HG03558 (cell line): ENCODE results near the gene MYO16.

Experiments used
- ATAC-seq: cut with Tn5 transposase; IDR thresholded peaks from one replicate; pipeline ENCODE4 v1.9.1; 2021; ENCODE audit warnings: moderate number of reproducible peaks; ENCODE audit not compliant: unreplicated experiment; ENCODE audit errors: extremely low read depth

The MYO16 gene

GRCh38 chr13:108629181-108629752, at the start of gene MYO16:
Gene MYO16, plus strand, starts transcription at chr13:108629611. Its CDS starts 234 bp downstream, at chr13:108629845.
- no peak for ATAC-seq

DNA sequence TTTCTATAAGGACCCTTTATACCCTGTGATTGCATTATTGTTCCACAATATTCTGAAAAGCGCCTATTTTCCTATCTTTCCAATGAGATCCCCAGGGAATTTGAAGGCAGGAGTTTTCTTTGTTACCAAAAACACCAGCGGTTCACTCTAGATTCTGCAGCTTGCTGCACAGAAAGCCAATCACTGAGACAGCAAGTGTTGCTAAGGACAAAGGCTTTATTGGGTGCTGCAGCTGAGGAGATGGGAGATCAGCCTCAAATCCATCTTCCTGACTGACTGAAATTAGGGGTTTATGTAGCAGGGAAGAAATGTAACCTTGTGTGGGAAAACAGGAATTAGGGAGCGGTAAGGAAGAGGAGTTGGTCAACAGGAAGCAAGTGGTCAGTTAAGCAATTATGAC, 42.6 kb upstream of the MYO16 start:
- no peak for ATAC-seq

DNA sequence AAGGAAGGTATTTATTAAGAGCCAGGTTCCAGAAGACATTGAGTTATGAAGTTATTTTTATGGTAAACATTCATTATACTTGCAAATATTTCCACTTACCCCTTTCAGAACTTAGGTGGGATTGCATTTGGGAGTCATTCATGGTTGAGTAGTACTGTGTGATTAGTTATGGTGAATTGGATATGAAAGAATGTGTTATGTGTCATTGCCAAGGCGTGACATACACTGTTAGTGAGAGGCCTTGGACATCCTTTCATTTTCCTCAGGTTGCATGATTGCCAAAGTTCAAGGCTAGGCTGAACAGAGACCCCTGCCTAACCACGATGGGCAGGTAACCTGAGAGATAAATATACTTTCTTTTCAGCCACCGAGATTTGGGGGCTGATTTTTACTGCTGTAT, 40.9 kb upstream of the MYO16 start:
- ATAC-seq = no peak

DNA sequence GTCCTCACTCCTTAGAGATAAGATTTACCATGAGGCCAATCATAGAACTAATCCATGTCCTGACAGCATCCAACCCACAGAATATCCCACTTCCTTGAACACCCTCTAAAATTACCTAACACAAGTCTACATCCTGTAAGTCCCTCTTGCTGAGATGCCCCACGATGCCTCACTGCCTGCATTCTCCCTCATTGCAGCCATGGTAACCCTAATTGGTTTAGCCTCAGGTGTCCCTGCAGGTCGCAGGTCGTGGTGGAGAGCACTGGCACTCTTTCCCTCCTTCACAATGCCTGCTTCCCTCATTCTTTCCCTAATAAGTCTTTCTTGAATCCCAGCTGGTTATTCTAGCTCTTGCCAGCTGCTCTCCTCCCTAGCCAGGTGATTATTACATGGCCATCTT, 35.3 kb upstream of the MYO16 start:
- ATAC-seq = no peak

DNA sequence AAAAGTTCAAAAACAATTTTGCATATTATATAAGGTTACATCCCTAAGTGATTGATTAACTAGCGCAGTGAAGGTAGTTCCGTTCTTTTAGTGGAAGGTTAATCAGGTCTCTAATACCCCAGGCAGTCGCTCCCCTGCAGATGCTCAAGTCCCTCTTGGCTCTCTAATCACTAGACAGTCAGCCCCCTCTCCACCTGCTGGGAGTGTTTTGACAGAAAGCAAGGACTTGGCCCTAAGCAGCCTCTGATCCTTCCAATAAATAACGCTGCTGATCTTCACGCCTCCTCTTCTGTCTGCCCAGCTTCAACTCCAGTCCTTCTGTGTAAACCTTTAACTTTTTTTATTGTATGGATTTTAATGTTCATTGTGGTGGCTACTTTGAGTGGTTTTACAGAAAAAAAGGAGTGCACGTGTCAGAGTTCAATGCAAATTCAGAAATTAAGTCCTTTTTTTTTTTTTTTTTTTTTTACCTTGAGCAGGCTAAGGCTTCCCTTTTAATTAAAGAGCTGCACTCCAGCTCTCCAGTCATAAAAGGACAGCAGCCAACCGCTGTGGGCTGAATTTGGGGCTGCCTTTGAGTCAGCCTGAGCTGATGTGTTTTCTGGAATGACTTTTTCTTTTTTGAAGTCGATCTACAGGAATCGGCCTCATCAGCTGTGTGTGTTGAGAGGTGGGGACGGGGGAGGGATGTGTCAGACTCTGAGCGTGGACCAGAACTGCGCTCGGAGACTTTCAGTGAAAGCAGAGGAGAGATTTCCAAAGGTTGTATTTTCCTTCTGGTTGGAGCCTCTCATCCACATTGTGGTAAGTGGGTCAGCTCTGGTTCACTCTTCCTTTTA, 33.8 kb upstream of the MYO16 start:
- no peak for ATAC-seq

DNA sequence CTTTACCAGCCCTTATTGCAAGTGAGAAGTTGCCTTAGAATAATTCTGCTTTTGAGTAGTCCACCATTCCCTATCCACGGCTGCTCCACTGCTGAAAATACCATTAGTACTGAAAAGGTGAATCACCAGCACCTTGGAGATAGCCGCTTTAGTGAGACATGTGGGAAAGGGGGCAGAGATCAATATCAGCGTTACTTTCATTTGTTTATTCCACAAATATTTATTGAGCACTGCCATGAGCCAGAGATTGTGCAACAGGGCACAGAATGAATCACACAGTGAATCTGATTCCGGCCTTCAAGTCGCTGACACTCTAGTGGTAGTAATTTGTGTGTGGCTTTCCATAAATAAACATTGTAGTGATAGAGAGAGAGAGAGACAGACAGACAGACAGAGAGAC, 31.5 kb upstream of the MYO16 start:
- no peak for ATAC-seq

DNA sequence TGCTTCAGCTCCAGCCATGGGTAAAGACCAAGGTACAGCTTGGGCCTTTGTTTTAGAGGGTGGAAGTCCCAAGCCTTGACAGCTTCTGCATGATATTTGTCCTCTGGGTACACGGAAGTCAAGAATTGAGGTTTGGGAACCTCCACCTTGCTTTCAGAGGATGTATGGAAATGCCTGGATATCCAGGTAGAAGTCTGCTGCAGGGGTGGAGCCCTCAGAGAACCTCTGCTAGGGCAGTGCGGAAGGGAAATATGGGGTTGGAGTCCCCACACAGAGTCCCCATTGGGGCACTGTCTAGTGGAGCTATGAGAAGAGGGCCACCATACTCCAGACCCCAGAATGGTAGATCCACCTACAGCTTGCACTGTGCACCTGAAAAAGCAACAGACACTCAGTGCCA, 23.0 kb upstream of the MYO16 start:
- ATAC-seq = no peak

DNA sequence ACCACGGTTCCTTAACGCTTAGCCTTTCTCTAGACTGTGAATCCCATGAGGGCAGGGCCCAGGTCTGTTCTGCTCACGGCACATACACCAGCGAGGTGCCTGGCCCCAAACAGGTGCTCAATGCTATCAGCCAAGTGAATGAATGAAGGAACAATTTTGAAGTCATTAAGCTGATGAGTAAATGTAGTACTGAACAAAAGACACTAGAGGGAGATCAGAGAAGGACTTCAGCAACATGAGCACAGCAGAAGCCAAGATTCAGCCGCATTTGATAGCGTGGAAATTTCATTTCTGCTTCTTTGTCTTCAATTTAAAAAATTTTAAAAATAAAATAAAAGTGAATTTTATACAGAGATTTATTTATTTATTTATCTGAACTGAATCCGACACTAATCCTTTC, 20.1 kb upstream of the MYO16 start:
- no peak for ATAC-seq

GRCh38 chr13:108610507-108610906, 18.9 kb upstream of the MYO16 start:
- ATAC-seq = no peak

DNA sequence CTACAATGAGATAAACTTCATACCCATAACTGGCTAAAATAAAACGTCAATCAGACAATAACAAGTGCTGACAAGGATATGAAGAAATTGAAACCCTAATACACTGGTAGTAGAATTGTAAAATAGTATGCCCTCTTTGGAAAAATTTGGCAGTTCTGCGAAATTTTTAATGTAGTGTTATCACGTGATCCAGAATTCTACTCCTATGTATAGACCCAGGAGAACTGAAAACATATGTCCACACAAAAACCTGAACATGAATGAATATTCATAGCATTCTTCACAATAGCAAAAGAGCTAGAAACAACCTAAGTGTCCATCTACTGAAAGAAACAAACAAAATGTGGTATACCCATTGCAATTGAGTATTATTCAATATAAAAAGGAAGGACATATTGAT, 14.2 kb upstream of the MYO16 start:
- ATAC-seq = no peak

DNA sequence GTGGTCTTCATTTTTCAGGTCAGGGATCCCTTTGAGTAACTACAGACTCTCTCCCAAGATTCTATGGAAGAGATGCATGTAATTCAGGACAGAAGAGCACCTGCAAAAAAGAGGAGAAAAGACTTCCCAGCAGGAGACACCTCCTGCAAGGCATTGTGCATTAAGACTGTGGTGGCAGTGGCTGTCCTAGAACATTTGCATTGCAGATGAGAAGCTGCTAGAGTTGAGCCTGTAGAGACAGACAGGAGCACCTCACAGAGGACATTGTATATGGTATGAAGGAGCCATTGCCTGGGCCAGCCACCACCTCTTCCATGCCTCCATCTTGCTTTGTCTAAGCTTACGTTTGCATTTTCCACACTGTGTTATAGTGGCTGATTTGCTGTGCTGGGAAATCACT, 11.2 kb upstream of the MYO16 start:
- no peak for ATAC-seq

- ATAC-seq = no peak
These were observed 7.9 kb upstream of the MYO16 start for GRCh38 chr13:108621462-108621861.

- no peak for ATAC-seq
These were observed 5.3 kb upstream of the MYO16 start for GRCh38 chr13:108624108-108624507.

- ATAC-seq = no peak
These were observed 4.4 kb upstream of the MYO16 start for GRCh38 chr13:108624979-108625378.

DNA sequence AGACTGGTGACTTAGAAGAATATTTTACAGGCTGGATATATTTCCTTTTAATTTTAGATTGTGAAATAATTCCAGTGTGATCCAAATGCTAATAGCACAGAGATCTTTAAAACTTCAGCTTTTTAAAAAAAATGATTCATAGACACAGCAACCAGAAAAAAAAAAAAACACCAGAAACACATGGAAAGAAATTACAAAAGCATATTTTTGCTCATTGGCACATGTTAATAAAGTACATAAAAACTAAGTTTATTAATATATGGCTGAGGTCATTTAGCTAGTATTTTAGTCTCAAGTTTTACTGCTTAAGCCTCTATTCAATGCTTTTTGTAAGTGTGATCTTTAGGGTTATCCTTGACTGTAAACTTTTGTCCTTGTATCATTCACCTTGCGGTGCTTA, 577 bp downstream of the MYO16 start:
- no peak for ATAC-seq

- ATAC-seq = no peak
These were observed 3.3 kb downstream of the MYO16 start for GRCh38 chr13:108632649-108633167.

- no peak for ATAC-seq
These were observed 9.5 kb downstream of the MYO16 start for GRCh38 chr13:108638901-108639300.

DNA sequence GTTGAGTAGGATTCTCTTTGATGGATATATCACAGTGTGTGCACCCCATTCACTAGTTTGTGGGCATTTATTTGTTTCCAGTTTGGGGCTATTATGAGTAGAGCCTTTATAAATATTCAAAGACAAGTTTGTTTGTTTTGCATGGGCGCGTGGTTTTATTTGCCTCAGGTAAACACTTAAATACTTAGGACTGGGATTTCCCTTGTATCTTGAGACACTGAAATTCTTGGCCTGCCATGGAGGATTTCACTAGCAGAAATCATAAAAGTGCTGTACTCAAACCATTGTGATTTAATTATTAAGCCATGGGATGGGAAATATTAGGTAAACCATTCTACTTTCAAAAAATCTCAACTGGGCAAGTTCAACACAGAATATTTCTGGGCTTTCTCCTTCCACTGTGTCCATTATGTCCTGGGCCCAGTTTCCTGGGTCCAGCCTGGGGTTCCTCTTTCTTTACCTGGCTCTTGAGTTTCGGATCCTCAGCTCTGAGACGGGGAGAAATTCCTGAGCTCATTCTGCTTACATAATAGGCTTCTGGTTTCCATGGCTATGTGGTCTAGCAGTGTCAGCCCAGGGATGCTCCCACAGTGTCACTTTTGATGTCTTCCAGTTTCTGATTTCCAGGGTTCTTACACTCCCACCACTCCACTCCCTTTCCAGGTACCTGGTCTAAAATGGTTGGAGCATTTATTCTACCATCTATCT, 14.4 kb downstream of the MYO16 start:
- ATAC-seq = no peak

DNA sequence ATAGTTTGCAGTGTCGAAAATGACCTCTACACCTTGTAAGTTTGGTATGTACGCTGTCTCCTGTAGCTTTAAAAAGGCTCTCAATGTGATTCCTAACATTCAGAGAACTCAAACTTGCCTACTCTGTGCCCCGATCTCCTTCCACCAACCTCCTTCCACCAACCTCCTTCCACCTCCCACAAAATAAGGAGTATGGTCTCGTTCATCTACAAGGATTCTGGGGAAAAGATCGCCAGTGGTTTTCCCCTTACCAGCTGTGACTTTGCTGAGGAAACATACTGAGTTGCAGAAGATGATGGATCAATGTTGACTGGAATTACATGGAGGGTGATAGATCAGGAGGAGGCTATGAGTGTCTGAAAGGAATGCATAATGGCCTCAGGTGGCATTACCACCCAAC, 16.0 kb downstream of the MYO16 start:
- ATAC-seq = no peak

GRCh38 chr13:108650271-108650670, 20.9 kb downstream of the MYO16 start:
- ATAC-seq = no peak

DNA sequence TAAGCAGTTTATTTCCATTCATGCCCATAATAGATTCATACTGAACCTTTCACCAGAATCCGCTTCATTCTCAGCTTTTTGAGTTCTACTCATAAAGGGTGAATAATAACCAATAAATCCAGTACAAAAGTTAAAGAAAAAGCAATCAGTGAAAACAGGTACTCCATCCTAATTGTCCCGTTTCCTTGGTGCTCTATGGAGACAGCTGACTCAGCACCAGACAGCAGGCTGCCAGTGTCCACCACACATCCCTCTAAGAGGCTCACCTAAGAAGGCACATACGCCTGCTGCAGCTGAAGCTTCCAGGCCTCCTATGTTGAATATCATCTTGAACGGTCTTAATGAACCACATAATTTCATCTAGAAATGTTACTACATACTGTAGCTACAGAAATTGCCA, 27.3 kb downstream of the MYO16 start:
- ATAC-seq = no peak
